Activated CD8-positive, alpha-beta T cell treated with anti-CD3 and anti-CD28 coated beads, Interleukin-2, amount 10 ng/mL, durations not matched to agents 7 days and 5 days (primary cell): ENCODE data around the gene VDR. TPM values are rescaled to one million over a fixed set of nuclear protein-coding genes. Genes with fewer than 3 reads are reported as not detected.

Experiments
- ATAC-seq: fragments of 150-1000 bp; cut with Tn5 transposase; one replicate; pipeline ENCODE4 v1.10.0; 2021; ENCODE audit warnings: moderate library complexity
- CTCF ChIA-PET: fragments of 350-600 bp; sonication (Branson Sonifier 250); formaldehyde crosslinking; loops from one replicate; lab custom pipeline; 2021; ENCODE audit warnings: antibody characterized with exemption; lab: Charles Lee
- POLR2A ChIA-PET: fragments of 350-600 bp; sonication (Branson Sonifier 250); formaldehyde crosslinking; loops from one replicate; lab custom pipeline; 2021; ENCODE audit warnings: antibody characterized with exemption; lab: Charles Lee
- DNase-seq: peaks from one replicate; pipeline ENCODE4 v3.0.0-alpha.2; 2020
- H3K27ac Mint-ChIP-seq: one replicate; pipeline ENCODE4 v1.8.0; 2021; ENCODE audit warnings: mild to moderate bottlenecking, mixed read lengths
- H3K27me3 Mint-ChIP-seq: one replicate; pipeline ENCODE4 v1.8.0; 2021; ENCODE audit warnings: low read depth, mixed read lengths
- H3K36me3 Mint-ChIP-seq: one replicate; pipeline ENCODE4 v1.8.0; 2021; ENCODE audit warnings: low read depth, mixed read lengths
- H3K4me1 Mint-ChIP-seq: one replicate; pipeline ENCODE4 v1.8.0; 2021; ENCODE audit warnings: low read depth, mixed read lengths
- H3K4me3 Mint-ChIP-seq: one replicate; pipeline ENCODE4 v1.8.0; 2021; ENCODE audit warnings: mild to moderate bottlenecking, mixed read lengths
- H3K9me3 Mint-ChIP-seq: one replicate; pipeline ENCODE4 v1.8.0; 2022; ENCODE audit warnings: mixed read lengths; ENCODE audit not compliant: insufficient read depth
- total RNA-seq, 2 experiments: library from RNA; stranded (reverse); gene quantifications; one replicate each; pipeline ENCODE4 v1.2.3, GENCODE V29; 2021

The VDR gene
- total RNA-seq, 2 experiments from 2014 or later, result 13.2 to 14.5 TPM

DNA sequence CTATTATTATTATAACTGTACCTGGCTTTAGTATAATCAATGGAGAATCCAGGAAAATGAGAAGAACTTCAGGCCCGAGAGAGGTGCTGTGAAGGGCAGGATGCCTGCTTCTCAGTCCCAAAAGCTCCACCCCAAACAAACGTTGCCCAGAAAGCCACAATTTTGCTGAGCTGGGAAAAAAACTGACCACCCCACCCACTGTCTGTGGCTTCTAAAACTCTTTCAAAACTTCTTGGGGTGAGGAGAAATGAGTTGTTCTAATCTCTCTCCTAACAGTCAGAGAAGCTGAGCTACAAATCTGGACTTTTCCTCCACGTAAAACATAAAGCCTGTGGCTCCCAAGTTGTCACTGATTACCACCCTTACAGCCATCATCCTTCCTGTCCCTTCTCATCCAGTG, 13.4 kb downstream of the VDR start:
- peaks cover 88% of the 10 kb centered on the region for H3K4me1 Mint-ChIP-seq
- no peaks in the 10 kb centered on the region for H3K9me3 Mint-ChIP-seq
- H3K27me3 Mint-ChIP-seq, result no peaks in the 10 kb centered on the region
- DNase-seq (no peak), ATAC-seq (no peak)
- peak overlapping the region; percentile 39 for H3K27ac Mint-ChIP-seq
- H3K4me3 Mint-ChIP-seq, result no peak overlapping the region
- H3K36me3 Mint-ChIP-seq, result peaks cover 40% of the 10 kb centered on the region
- ChIA-PET POLR2A (interaction anchor here (1.0 to 3.4 kb wide), 3 partner anchors 8 to 791 kb away, joined by 3 to 9 read pairs (median 3); partner anchors contain the start of genes KANSL2 and VDR), CTCF (interaction anchor here (0.7 to 8.6 kb wide), 9 partner anchors 7 to 174 kb away, joined by 3 to 55 read pairs (median 6); partner anchors contain the start of gene VDR)

DNA sequence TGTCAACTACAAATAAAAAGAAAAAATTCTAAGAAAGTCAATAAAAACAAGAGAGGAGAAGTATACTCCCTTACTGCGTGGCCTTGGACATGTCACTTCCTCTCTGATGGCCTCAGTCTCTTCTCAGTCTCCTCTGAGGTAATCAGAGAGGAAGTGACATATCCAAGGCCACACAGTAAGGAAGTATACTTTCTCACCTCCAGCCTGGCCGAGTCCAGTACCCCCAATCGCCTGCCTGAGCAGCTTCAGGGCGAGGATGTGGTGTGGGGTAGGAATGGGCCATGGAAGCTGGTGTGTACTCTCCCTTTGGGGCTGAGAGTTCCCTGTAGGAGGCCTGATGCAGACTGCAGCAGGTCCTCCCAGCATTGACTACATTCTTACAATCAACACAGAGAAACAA, 15.8 kb downstream of the VDR start:
- Mint-ChIP-seq H3K4me1 (peaks cover 92% of the 10 kb centered on the region), H3K4me3 (peak overlapping the region; percentile 41), H3K27me3 (no peaks in the 10 kb centered on the region), H3K36me3 (peaks cover 37% of the 10 kb centered on the region), H3K9me3 (no peaks in the 10 kb centered on the region), H3K27ac (peak overlapping the region; percentile 95)
- POLR2A ChIA-PET, result interaction anchor here (0.5 to 2.0 kb wide), 7 partner anchors 9 to 1242 kb away, joined by 3 to 13 read pairs (median 3); partner anchors contain the start of gene TUBA1B
- peak; percentile 64 for DNase-seq
- peak; percentile 72 for ATAC-seq
- CTCF ChIA-PET, result interaction anchor here (0.8 to 8.6 kb wide), 9 partner anchors 10 to 148 kb away, joined by 3 to 65 read pairs (median 6); partner anchors contain the start of gene VDR

DNA sequence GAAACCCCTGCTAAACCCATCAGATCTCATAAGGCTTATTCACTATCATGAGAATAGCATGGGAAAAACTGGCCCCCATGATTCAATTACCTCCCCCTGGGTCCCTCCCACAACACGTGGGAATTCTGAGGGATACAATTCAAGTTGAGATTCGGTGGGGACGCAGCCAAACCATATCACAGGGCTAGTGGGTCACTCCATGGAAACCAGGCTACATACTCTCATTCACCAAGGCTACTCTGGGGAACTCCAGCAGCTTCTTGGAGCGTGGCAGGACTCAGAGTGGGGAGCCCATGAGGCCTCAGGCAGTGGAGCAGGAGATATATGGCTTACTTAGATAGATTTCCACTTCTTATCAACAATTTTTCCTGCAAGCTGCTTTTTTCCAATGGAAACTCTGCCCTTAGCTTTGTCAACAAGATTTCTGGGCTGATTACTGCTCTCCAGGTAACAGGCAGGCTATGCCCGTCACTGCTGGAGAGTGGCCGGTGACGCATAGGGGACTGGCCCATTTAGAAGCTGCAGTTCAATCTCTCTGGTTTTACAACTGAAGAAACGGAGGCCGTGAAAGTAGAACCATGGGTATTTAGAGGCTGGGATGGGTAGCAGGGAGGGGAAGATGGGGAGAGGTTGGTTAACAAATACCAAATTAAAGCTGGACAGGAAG, 16.5 kb downstream of the VDR start:
- Mint-ChIP-seq H3K4me1 (peaks cover 92% of the 10 kb centered on the region), H3K4me3 (no peak overlapping the region), H3K36me3 (peaks cover 35% of the 10 kb centered on the region), H3K27ac (peak overlapping the region; percentile 95), H3K9me3 (no peaks in the 10 kb centered on the region), H3K27me3 (no peaks in the 10 kb centered on the region)
- CTCF ChIA-PET, result interaction anchor here (0.8 to 8.6 kb wide), 10 partner anchors 10 to 147 kb away, joined by 3 to 65 read pairs (median 8); partner anchors contain the start of gene VDR
- POLR2A ChIA-PET, result interaction anchor here (0.6 to 2.0 kb wide), 4 partner anchors 13 to 1214 kb away, joined by 3 to 13 read pairs (median 4); no protein-coding TSS in a partner anchor
- ATAC-seq, result no peak
- DNase-seq, result no peak

DNA sequence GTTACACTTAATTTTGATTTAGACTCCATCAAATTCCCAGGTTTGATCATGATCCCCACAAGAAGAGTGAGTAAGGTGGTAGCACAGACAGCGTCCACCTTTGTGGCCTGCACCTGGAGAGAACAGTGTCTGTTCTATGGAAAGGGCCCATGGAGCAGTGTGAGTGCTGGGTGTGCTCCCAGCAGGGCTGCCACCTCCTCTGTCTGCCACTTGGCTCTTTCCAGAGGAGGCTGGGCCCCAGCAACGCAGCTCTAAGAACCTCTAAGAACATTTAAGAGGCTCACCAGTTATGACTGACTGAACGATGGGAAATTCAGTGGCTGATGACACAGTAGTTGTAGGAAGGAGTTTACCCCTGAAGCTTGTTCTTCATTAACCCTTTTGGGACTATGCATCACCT, 17.3 kb downstream of the VDR start:
- H3K27ac Mint-ChIP-seq, result peak overlapping the region; percentile 7
- ChIA-PET CTCF (interaction anchor here (1.5 to 8.6 kb wide), 8 partner anchors 11 to 86 kb away, joined by 3 to 65 read pairs (median 10); partner anchors contain the start of genes TMEM106C and VDR), POLR2A (no interaction called here)
- H3K4me1 Mint-ChIP-seq, result peaks cover 92% of the 10 kb centered on the region
- peaks cover 31% of the 10 kb centered on the region for H3K36me3 Mint-ChIP-seq
- H3K9me3 Mint-ChIP-seq, result no peaks in the 10 kb centered on the region
- no peak for DNase-seq
- no peak overlapping the region for H3K4me3 Mint-ChIP-seq
- no peak for ATAC-seq
- no peaks in the 10 kb centered on the region for H3K27me3 Mint-ChIP-seq

DNA sequence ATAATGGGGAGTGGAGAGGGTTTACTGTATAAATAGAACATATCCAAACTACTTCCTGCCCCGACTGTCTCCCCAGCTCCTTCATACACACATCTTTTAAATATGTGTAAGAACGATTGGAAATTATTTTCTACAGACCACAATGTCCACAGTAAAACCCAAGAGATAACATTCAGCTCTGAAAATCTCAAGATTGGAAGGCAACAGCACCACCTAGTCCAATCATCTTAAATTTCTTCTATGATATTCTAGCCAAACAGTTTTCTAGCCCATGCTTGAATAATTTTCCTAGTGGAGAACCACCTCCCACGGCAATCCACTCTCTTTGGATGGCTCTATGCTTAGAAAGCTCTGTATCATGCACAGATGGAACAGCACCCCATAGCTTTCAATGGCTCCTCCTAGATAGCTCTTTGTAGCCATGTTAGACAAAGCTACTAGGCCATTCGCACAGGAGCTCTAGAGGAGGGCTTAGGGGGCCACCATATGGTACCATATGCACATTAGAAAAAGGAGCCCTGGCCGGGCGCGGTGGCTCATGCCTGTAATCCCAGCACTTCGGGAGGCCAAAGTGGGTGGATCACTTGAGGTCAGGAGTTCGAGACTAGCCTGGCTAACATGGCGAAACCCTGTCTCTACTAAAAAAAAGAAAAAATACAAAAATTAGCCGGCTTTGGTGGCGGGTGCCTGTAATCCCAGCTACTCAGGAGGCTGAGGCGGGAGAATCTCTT, 18.1 kb downstream of the VDR start:
- Mint-ChIP-seq H3K4me3 (no peak overlapping the region), H3K4me1 (peaks cover 94% of the 10 kb centered on the region), H3K9me3 (no peaks in the 10 kb centered on the region), H3K36me3 (peaks cover 32% of the 10 kb centered on the region), H3K27me3 (no peaks in the 10 kb centered on the region), H3K27ac (peak overlapping the region; percentile 40)
- DNase-seq, result no peak
- ChIA-PET POLR2A (interaction anchor here (0.6 to 2.5 kb wide), 8 partner anchors 15 to 181 kb away, joined by 3 to 13 read pairs (median 4); partner anchors contain the start of genes HDAC7, RPAP3 and VDR), CTCF (interaction anchor here (0.6 to 8.6 kb wide), 23 partner anchors 11 to 173 kb away, joined by 3 to 65 read pairs (median 5); partner anchors contain the start of genes TMEM106C and VDR)
- no peak for ATAC-seq

DNA sequence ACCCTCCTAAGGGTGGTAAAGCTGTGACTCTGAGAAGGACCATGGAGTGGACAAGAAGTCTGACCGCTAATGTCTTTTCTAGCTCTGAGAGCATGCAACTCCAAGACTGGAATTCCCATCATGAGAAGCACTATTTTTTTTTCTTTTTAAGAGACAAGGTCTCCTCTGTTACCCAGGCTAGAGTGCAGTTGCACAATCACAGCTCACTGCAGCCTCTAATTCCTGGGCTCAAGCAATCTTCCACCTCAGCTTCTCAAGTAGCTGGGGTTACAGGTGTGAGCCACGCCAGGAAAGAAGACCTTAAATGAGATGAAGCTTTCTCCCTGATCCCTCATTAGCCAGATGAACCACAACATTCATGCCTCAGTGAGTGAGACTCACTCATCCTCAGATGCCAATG, 19.2 kb downstream of the VDR start:
- ATAC-seq, result no peak
- DNase-seq, result no peak
- POLR2A ChIA-PET, result interaction anchor here (1.0 to 2.5 kb wide), 8 partner anchors 9 to 78 kb away, joined by 3 to 13 read pairs (median 4); partner anchors contain the start of gene VDR
- peak overlapping the region; percentile 51 for H3K27ac Mint-ChIP-seq
- H3K36me3 Mint-ChIP-seq, result peaks cover 30% of the 10 kb centered on the region
- H3K4me1 Mint-ChIP-seq, result peaks cover 89% of the 10 kb centered on the region
- CTCF ChIA-PET, result interaction anchor here (0.9 to 8.6 kb wide), 26 partner anchors 8 to 172 kb away, joined by 3 to 65 read pairs (median 6); partner anchors contain the start of gene VDR
- no peak overlapping the region for H3K4me3 Mint-ChIP-seq
- H3K9me3 Mint-ChIP-seq, result no peaks in the 10 kb centered on the region
- no peaks in the 10 kb centered on the region for H3K27me3 Mint-ChIP-seq

DNA sequence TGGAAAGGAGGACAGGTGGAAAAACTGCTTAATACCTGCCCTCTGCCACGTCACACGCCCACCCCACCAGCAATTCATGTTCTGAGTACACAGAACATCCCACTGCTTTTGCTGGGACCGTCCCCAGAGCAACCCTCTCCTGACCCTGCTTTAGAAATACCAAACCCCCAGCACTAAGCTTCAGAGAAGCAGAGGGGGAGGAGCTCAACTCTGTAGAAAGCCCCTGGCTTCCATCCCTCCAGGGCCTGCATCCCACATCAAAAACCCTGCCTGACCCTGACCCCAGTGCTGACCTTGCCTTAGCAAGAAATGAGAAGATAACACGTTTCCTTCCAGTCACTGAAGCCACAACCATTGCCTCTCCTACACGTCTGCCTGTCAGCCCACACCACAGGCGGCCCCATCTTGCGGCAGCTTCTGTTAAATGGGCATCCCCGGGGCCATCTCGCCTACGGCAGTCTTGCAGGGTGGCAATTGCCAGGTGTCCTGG, 19.7 kb downstream of the VDR start:
- ChIA-PET POLR2A (interaction anchor here (1.0 to 2.5 kb wide), 7 partner anchors 9 to 77 kb away, joined by 3 to 13 read pairs (median 4); partner anchors contain the start of gene VDR), CTCF (interaction anchor here (0.9 to 8.6 kb wide), 25 partner anchors 9 to 304 kb away, joined by 3 to 65 read pairs (median 6); partner anchors contain the start of gene VDR)
- Mint-ChIP-seq H3K27me3 (no peaks in the 10 kb centered on the region), H3K27ac (peak overlapping the region; percentile 85), H3K4me1 (peaks cover 88% of the 10 kb centered on the region), H3K4me3 (peak overlapping the region; percentile 53), H3K36me3 (peaks cover 29% of the 10 kb centered on the region), H3K9me3 (no peaks in the 10 kb centered on the region)
- ATAC-seq (peak; percentile 72), DNase-seq (peak; percentile 83)

DNA sequence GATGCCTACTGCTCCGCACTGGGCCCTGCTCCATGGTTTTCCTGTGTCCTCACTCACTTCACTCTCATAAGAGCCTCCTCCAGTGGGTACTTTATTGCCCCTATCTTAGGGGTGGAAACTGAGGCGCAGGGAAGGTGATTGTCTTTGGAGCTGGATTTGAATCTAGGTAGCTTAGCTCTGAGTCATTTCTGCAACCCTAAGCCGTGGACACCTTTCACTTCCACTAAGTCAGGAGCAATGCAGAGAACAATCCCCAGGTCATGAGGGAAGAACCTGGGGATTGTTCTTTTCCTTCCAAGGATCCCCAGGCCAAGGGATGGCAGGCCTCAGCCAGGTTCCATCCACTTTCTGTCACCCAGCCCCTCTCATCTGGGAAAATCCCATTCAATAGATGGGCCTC, 20.3 kb downstream of the VDR start:
- Mint-ChIP-seq H3K4me3 (peak overlapping the region; percentile 53), H3K9me3 (no peaks in the 10 kb centered on the region), H3K4me1 (peaks cover 84% of the 10 kb centered on the region), H3K36me3 (peaks cover 28% of the 10 kb centered on the region), H3K27ac (peak overlapping the region; percentile 85), H3K27me3 (no peaks in the 10 kb centered on the region)
- ChIA-PET CTCF (interaction anchor here (0.7 to 8.6 kb wide), 20 partner anchors 9 to 304 kb away, joined by 3 to 65 read pairs (median 7); partner anchors contain the start of genes TMEM106C and VDR), POLR2A (interaction anchor here (1.0 to 2.5 kb wide), 6 partner anchors 10 to 77 kb away, joined by 3 to 13 read pairs (median 5); partner anchors contain the start of gene VDR)
- no peak for ATAC-seq
- DNase-seq, result no peak

DNA sequence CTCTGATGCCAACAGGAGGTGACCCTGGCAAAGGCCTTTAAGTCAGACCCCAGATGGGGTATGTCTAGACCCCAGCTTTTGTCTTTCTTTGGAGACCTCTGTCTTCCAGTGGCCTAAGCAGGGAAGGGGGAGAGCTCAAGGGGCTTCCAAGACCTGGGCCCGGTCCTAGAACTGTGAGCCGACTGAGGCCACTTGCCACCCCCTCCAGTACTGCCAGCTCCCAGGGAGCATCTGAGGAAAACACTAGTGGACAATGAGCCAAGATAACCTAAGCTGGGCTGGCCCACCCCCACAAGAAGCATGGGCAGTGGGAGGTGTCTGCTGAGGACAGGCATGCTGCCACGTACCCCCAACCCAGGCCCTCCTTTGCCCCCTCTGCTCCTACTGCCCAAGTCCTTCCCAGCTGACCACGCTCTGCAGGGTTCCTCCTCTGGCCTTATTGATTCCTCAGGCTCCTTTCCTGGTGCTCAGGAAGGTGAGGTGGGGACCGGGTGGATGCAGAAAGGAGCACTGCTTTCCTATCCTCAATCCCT, 21.1 kb downstream of the VDR start:
- Mint-ChIP-seq H3K36me3 (peaks cover 31% of the 10 kb centered on the region), H3K9me3 (no peaks in the 10 kb centered on the region), H3K4me1 (peaks cover 78% of the 10 kb centered on the region)

DNA sequence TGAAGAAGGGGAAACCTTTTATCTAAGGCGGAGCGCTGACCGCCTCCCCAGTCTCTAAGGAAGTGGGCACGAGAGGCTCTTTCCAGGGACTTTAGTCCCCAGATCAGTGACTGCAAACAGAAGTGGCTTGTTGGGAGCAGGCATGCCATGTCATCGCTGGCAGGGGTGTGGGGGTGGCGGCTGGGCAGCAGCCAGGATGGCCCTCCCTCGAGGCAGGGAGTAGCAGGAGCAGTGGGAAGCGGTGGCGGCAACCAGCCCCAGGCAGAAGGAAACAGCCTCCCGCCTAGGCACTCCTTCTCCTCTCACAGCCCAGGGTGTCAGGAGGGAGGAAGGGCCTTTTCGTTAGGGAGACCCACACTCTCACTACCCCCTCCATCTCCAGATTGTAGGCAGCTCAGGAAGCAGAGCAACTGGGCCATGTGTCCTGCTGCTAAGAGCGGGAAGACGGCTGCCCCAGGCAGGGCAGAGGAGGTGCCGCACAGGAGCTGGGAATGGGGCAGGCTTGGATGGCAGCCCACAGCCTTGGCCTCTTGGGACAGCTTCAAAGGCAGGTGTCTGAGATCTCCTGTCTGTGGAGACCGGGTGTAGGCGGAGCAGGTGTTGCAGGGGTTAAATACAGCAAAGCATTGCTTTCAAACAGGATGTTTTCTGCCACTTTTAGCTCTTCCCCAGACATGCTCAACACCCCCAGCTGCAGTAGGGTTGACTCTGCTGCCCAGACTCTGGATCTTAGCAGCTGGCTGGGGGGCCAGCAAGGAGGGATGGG, 21.8 kb downstream of the VDR start:
- CTCF ChIA-PET, result interaction anchor here (1.0 to 8.6 kb wide), 14 partner anchors 9 to 314 kb away, joined by 3 to 65 read pairs (median 6); partner anchors contain the start of genes TMEM106C and VDR
- H3K27me3 Mint-ChIP-seq, result no peaks in the 10 kb centered on the region
- peak; percentile 51 for ATAC-seq
- H3K27ac Mint-ChIP-seq, result peak overlapping the region; percentile 91
- peaks cover 35% of the 10 kb centered on the region for H3K36me3 Mint-ChIP-seq
- no peaks in the 10 kb centered on the region for H3K9me3 Mint-ChIP-seq
- peak; percentile 63 for DNase-seq
- POLR2A ChIA-PET, result interaction anchor here (0.7 to 1.9 kb wide), 9 partner anchors 8 to 274 kb away, joined by 3 to 6 read pairs (median 4); partner anchors contain the start of genes ASB8 and VDR
- H3K4me1 Mint-ChIP-seq, result peaks cover 71% of the 10 kb centered on the region
- H3K4me3 Mint-ChIP-seq, result peak overlapping the region; percentile 73

More for the DNA sequence above, 21.1 kb downstream of the VDR start:
- ChIA-PET POLR2A (interaction anchor here (0.7 to 2.0 kb wide), 10 partner anchors 7 to 273 kb away, joined by 3 to 10 read pairs (median 4); partner anchors contain the start of genes ASB8 and VDR), CTCF (interaction anchor here (0.7 to 8.6 kb wide), 21 partner anchors 8 to 314 kb away, joined by 3 to 65 read pairs (median 6); partner anchors contain the start of genes TMEM106C and VDR)
- Mint-ChIP-seq H3K4me3 (peak overlapping the region; percentile 73), H3K27me3 (no peaks in the 10 kb centered on the region), H3K27ac (peak overlapping the region; percentile 91)
- no peak for DNase-seq
- no peak for ATAC-seq
